Right atrium auricular region (tissue), 2 donors: ENCODE measurements around the gene STRN4. TPM values are rescaled to one million over a fixed set of nuclear protein-coding genes. Genes with fewer than 3 reads are reported as not detected.
A peak's percentile ranks its signal among the peaks of the same experiment; 100 is the strongest.

Source experiments
- DNase-seq: peaks from one replicate; pipeline ENCODE4 v3.0.0-alpha.2; 2019; ENCODE audit warnings: low spot score
- H3K27ac ChIP-seq, 2 donors: fragments of 200-600 bp; sonication (generic); 1 replicate in 1 of 2; 2 replicates in 1 of 2; pipeline ENCODE4 v1.5.1; 2016 to 2019
- H3K27me3 ChIP-seq, 2 donors: fragments of 200-600 bp; sonication (generic); one replicate each; pipeline versions ENCODE4 v1.5.1 to v1.6.0; 2017 to 2019
- H3K36me3 ChIP-seq: fragments of 200-600 bp; sonication (generic); one replicate; pipeline ENCODE4 v1.5.1; 2016
- H3K4me1 ChIP-seq, 2 donors: fragments of 200-600 bp; sonication (generic); one replicate each; pipeline versions ENCODE4 v1.5.1 to v1.6.0; 2017 to 2019
- H3K4me3 ChIP-seq, 2 donors: fragments of 200-600 bp; sonication (generic); 1 replicate in 1 of 2; 2 replicates in 1 of 2; pipeline ENCODE4 v1.5.1; 2017 to 2019; ENCODE audit warnings: mild to moderate bottlenecking in 1 of 2, moderate library complexity in 1 of 2
- H3K9me3 ChIP-seq, 2 donors: fragments of 200-600 bp; sonication (generic); one replicate each; pipeline ENCODE4 v1.5.1; 2019
- total RNA-seq, 2 donors: library from RNA; depleted of rRNA; stranded (reverse); fragments of >200 nt; gene quantifications; one replicate each; pipeline ENCODE4 v1.1.0, GENCODE V29; 2016
- TF ChIP-seq, protein P1 (sequence below), 2 donors: fragments of 200-600 bp; sonication (generic); IDR thresholded peaks; one replicate each; pipeline ENCODE4 v1.5.1; 2019; ENCODE audit warnings: antibody characterized with exemption in 2 of 2

STRN4 gene
- total RNA-seq, 2 donors from 2014 or later = 46.6 to 65.4 TPM

DNA sequence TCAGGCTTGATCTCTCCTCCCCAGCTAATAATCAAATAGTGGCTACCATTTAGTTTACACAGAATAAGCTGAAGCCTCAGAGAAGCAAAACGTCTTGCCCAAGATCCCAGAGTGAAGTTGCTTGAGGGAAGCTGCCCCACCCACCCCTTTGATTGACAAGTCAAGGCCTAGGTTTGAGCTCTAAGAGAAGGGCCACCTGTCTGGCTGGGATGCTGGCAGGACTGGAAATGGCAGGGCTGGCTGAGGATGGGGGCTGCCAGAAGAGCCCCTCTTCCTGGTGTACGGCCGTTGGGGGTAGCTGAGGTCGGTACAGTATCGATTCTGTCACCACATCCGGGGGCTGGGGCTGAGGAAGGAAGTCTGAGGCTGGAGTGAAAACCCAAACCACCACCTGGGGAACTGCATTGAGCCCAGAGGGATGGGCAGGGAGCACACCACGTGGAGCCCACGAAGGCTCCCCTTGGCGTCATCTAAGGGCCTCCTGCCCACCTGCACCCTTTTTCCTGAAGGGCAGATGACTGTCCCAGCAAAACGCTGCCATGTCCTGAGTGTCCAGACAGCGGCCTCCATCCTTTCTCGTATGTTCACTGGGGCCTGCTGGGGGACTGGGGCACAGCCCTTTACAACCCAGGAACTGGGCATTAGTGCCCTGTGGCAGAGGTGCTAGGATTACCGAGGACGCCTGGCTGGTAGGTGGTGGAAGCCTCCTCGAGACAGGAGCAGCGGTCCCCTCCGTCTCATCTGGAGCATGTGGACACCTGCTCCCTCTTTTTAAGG, 27.9 kb downstream of the STRN4 start:
- Histone ChIP-seq H3K27ac (peak overlapping the region; percentile 84 to 90), H3K4me1 (peaks cover 0 to 34% of the 10 kb centered on the region in 2 donors), H3K9me3 (no peaks in the 10 kb centered on the region), H3K27me3 (no peaks in the 10 kb centered on the region), H3K36me3 (peaks cover 34% of the 10 kb centered on the region), H3K4me3 (no peak overlapping the region)
- TF ChIP-seq, protein P1, sequence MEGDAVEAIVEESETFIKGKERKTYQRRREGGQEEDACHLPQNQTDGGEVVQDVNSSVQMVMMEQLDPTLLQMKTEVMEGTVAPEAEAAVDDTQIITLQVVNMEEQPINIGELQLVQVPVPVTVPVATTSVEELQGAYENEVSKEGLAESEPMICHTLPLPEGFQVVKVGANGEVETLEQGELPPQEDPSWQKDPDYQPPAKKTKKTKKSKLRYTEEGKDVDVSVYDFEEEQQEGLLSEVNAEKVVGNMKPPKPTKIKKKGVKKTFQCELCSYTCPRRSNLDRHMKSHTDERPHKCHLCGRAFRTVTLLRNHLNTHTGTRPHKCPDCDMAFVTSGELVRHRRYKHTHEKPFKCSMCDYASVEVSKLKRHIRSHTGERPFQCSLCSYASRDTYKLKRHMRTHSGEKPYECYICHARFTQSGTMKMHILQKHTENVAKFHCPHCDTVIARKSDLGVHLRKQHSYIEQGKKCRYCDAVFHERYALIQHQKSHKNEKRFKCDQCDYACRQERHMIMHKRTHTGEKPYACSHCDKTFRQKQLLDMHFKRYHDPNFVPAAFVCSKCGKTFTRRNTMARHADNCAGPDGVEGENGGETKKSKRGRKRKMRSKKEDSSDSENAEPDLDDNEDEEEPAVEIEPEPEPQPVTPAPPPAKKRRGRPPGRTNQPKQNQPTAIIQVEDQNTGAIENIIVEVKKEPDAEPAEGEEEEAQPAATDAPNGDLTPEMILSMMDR (IDR thresholded peaks at IDR 0.05) = no peak
- no peak for DNase-seq

DNA sequence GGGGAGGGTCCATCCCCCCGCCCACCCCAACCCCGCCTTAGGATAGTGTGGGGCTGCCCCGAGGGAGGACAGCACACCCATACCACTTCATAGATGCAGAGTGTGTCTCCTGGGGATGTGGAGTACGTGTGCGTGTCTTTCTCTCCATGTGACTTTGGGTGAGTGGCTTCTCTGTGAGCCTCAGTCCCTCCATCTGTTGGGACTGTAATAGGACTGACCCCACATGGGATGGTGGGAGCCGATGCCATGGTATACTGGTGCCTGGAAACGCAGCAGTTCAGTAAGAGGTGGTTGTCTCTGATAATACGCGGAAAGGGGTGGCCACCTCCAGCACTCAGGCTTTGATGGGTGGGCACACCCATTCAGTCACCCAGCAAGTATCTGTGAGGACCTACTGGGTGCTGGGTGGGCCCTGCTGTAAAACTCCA, 28.5 kb downstream of the STRN4 start:
- DNase-seq = no peak
- H3K4me1 ChIP-seq = peaks cover 0 to 34% of the 10 kb centered on the region in 2 donors
- TF ChIP-seq, protein P1 (IDR thresholded peaks at IDR 0.05) = no peak

GRCh38 chr19:46717034-46717715, 29.1 kb downstream of the STRN4 start, which contains the start of gene PRKD2:
Gene PRKD2 (minus strand): TSS chr19:46717114. CDS start chr19:46716370, 744 bp downstream.
- no peaks in the 10 kb centered on the region for H3K9me3 ChIP-seq
- peak within 1 kb of the TSS; percentile 81 to 87 for H3K4me3 ChIP-seq
- peak within 1 kb of the TSS; percentile 84 to 90 for H3K27ac ChIP-seq
- H3K27me3 ChIP-seq = no peaks in the 10 kb centered on the region
- TF ChIP-seq, protein P1 (IDR thresholded peaks at IDR 0.05) = no peak
- H3K4me1 ChIP-seq = peaks cover 0 to 34% of the 10 kb centered on the region in 2 donors
- peaks cover 22% of the 10 kb centered on the region for H3K36me3 ChIP-seq
- DNase-seq = peak; percentile 92

More for the DNA sequence above, 28.5 kb downstream of the STRN4 start:
- Histone ChIP-seq H3K27me3 (no peaks in the 10 kb centered on the region), H3K36me3 (peaks cover 28% of the 10 kb centered on the region), H3K4me3 (peak overlapping the region; percentile 81 to 87), H3K9me3 (no peaks in the 10 kb centered on the region), H3K27ac (peak overlapping the region; percentile 84 to 90)

- peak overlapping the region; percentile 81 to 87 for H3K4me3 ChIP-seq
- peaks cover 17% of the 10 kb centered on the region for H3K36me3 ChIP-seq
- TF ChIP-seq, protein P1 (IDR thresholded peaks at IDR 0.05) = no peak
- peak overlapping the region; percentile 84 to 90 for H3K27ac ChIP-seq
- no peaks in the 10 kb centered on the region for H3K9me3 ChIP-seq
- H3K4me1 ChIP-seq = peaks cover 0 to 34% of the 10 kb centered on the region in 2 donors
- DNase-seq = no peak
- H3K27me3 ChIP-seq = no peaks in the 10 kb centered on the region
Observed at GRCh38 chr19:46716672-46717033, 29.6 kb downstream of the STRN4 start.

DNA sequence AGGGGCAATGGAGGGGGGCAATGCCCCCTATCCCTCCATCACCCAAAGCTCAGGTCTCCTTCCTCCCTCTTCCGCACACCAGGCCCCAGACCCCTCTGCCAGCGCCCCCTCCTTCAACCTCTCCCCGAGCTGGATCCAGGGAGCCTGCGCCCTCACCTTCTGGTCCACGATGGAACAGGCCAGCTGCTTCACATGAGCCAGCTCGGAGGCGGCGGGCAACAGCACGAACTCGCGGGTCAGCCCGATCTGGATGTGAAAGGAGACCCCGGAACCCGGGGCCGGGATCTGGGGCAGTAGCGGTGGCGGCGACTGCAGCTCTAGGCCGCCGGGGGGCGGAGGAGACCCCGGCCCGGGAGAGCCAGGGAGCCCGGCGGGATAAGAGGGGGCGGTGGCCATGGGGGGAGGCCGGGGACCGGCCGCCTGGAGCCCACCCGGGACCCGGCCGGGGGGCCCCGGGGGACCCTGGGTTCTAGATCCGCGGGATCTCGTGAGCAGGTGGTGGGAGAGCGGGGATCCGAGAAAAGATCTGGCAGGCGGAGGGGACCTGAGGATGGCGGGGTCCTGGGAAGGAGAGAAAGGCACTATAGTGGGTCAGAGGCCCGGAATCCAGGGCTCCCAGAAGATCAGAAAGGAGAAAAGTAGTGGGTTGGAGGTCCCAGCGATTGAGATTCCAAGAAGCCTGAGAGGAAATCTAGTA, 30.1 kb downstream of the STRN4 start:
- DNase-seq = no peak
- TF ChIP-seq, protein P1 (IDR thresholded peaks at IDR 0.05) = no peak
- no peaks in the 10 kb centered on the region for H3K9me3 ChIP-seq
- peak overlapping the region; percentile 84 to 90 for H3K27ac ChIP-seq
- peaks cover 0 to 34% of the 10 kb centered on the region in 2 donors for H3K4me1 ChIP-seq
- H3K27me3 ChIP-seq = no peaks in the 10 kb centered on the region
- peak overlapping the region; percentile 81 to 87 for H3K4me3 ChIP-seq
- peaks cover 12% of the 10 kb centered on the region for H3K36me3 ChIP-seq
